GM23338 (cell line): Measurements from ENCODE around the gene CPSF4L. TPM values are rescaled to one million over a fixed set of nuclear protein-coding genes. Genes with fewer than 3 reads are reported as not detected.

Experiments used
- ATAC-seq: fragments of 200-7000 bp; cut with Tn5 transposase; 3 replicates; pipeline ENCODE4 v1.9.1; 2020
- DNase-seq: peaks from one replicate; pipeline ENCODE4 v3.0.0-alpha.2; 2015; ENCODE audit warnings: low spot score
- H2AFZ ChIP-seq: fragments of 200-600 bp; sonication (generic); 2 replicates; pipeline ENCODE4 v1.8.0; 2016; ENCODE audit warnings: antibody characterized with exemption, mild to moderate bottlenecking, moderate library complexity
- H3F3A ChIP-seq: fragments of 200-600 bp; sonication (generic); replicated peaks from 2 replicates; pipeline ENCODE4 v1.8.0; 2017; ENCODE audit warnings: antibody characterized with exemption, mixed run types, low read depth
- H3K27ac ChIP-seq: fragments of 200-600 bp; sonication (generic); 2 replicates; pipeline ENCODE4 v1.6.1; 2016; ENCODE audit warnings: low read depth
- H3K27me3 ChIP-seq: fragments of 200-600 bp; sonication (generic); 2 replicates; pipeline ENCODE4 v1.8.0; 2016; ENCODE audit warnings: mild to moderate bottlenecking, mixed run types, moderate library complexity; ENCODE audit not compliant: insufficient read depth
- H3K36me3 ChIP-seq: fragments of 200-600 bp; sonication (generic); 2 replicates; pipeline ENCODE4 v1.8.0; 2016; ENCODE audit warnings: mild to moderate bottlenecking; ENCODE audit not compliant: insufficient read depth
- H3K4me1 ChIP-seq: fragments of 200-600 bp; sonication (generic); 2 replicates; pipeline ENCODE4 v1.8.0; 2016; ENCODE audit warnings: mild to moderate bottlenecking, moderate library complexity; ENCODE audit not compliant: insufficient read depth
- H3K4me2 ChIP-seq: fragments of 200-600 bp; sonication (generic); 2 replicates; pipeline ENCODE4 v1.7.1; 2017; ENCODE audit warnings: mixed run types
- H3K4me3 ChIP-seq: fragments of 200-600 bp; sonication (generic); 2 replicates; pipeline ENCODE4 v1.6.1; 2016; ENCODE audit warnings: mixed run types
- H3K79me2 ChIP-seq: fragments of 200-600 bp; sonication (generic); replicated peaks from 2 replicates; pipeline ENCODE4 v1.8.0; 2017; ENCODE audit warnings: mild to moderate bottlenecking; ENCODE audit not compliant: insufficient read depth
- H3K9me2 ChIP-seq: fragments of 200-600 bp; sonication (generic); 2 replicates; pipeline ENCODE4 v1.8.0; 2017; ENCODE audit not compliant: insufficient read depth
- H4K20me1 ChIP-seq: fragments of 200-600 bp; sonication (generic); replicated peaks from 2 replicates; pipeline ENCODE4 v1.8.0; 2017; ENCODE audit warnings: mild to moderate bottlenecking; ENCODE audit not compliant: insufficient read depth
- H3K27ac Mint-ChIP-seq: 2 replicates; pipeline ENCODE4 v1.8.0; 2020; ENCODE audit warnings: inconsistent platforms, mild to moderate bottlenecking, moderate library complexity, mixed read lengths
- H3K27me3 Mint-ChIP-seq: 3 replicates; pipeline ENCODE4 v1.8.0; 2022; ENCODE audit warnings: low read depth, mild to moderate bottlenecking, moderate library complexity, mixed read lengths, inconsistent platforms; ENCODE audit not compliant: insufficient read depth, poor library complexity
- H3K36me3 Mint-ChIP-seq: 3 replicates; pipeline ENCODE4 v1.8.0; 2021; ENCODE audit warnings: low read depth, mild to moderate bottlenecking, inconsistent platforms, moderate library complexity, mixed read lengths
- H3K4me1 Mint-ChIP-seq: 3 replicates; pipeline ENCODE4 v1.8.0; 2020; ENCODE audit warnings: mild to moderate bottlenecking, inconsistent platforms, mixed read lengths
- H3K4me3 Mint-ChIP-seq: 3 replicates; pipeline ENCODE4 v1.8.0; 2021; ENCODE audit warnings: moderate library complexity, mild to moderate bottlenecking, inconsistent platforms, mixed read lengths
- H3K9me3 Mint-ChIP-seq: 3 replicates; pipeline ENCODE4 v1.8.0; 2020; ENCODE audit warnings: moderate library complexity, mild to moderate bottlenecking, inconsistent platforms, mixed read lengths
- CREB1 ChIP-seq: fragments of 250-450 bp; sonication (Bioruptor Pico); IDR thresholded peaks from 2 replicates; pipeline ENCODE4 v1.5.0; 2020; ENCODE audit warnings: low read depth, mild to moderate bottlenecking, moderate library complexity
- EZH2 ChIP-seq: fragments of 200-600 bp; sonication (generic); IDR thresholded peaks from one replicate; pipeline ENCODE4 v1.8.0; 2017; ENCODE audit warnings: antibody characterized with exemption, mild to moderate bottlenecking, low read depth; ENCODE audit not compliant: unreplicated experiment
- EZH2phosphoT487 ChIP-seq: fragments of 200-600 bp; sonication (generic); IDR thresholded peaks from one replicate; pipeline ENCODE4 v1.8.1; 2018; ENCODE audit warnings: antibody characterized with exemption; ENCODE audit not compliant: unreplicated experiment
- JUNB ChIP-seq: IDR thresholded peaks from one replicate; pipeline ENCODE4 v1.6.1; 2016; ENCODE audit warnings: antibody characterized with exemption; ENCODE audit not compliant: unreplicated experiment
- NANOG ChIP-seq: IDR thresholded peaks from 2 replicates; pipeline ENCODE4 v1.6.1; 2016; ENCODE audit warnings: antibody characterized with exemption, borderline replicate concordance
- POLR2AphosphoS5 ChIP-seq: IDR thresholded peaks from 2 replicates; pipeline ENCODE4 v1.6.1; 2016; ENCODE audit warnings: antibody characterized with exemption, low read depth
- ZNF114 ChIP-seq: fragments of 250-450 bp; sonication (Bioruptor Pico); IDR thresholded peaks from 2 replicates; pipeline ENCODE4 v1.5.0; 2020; ENCODE audit warnings: mild to moderate bottlenecking, moderate library complexity
- ZNF331 ChIP-seq: fragments of 250-450 bp; sonication (Bioruptor Pico); IDR thresholded peaks from 2 replicates; pipeline ENCODE4 v1.5.0; 2020; ENCODE audit warnings: low read depth, mild to moderate bottlenecking, moderate library complexity
- polyA plus RNA-seq: library from polyadenylated mRNA; unstranded; fragments of >200 nt; fragmentation: Nextera tagmentation; extraction: Ambion mirVana; gene quantifications from 2 replicates; pipeline ENCODE4 v1.2.1, GENCODE V29; 2016
- total RNA-seq: library from RNA; depleted of rRNA; stranded (reverse); fragments of >200 nt; shearing (Covaris generic); gene quantifications from 2 replicates; pipeline ENCODE4 v1.2.3, GENCODE V29; 2014
- TF ChIP-seq, protein P1 (sequence below): IDR thresholded peaks from 2 replicates; pipeline ENCODE4 v1.6.1; 2016; ENCODE audit warnings: antibody characterized with exemption
- TF ChIP-seq, protein P2 (sequence below), 2 experiments: fragments of 200-600 bp in 1 of 2; sonication (generic) in 1 of 2; conservative IDR thresholded peaks; 2 replicates each; pipeline versions ENCODE4 v1.5.1 to v1.6.1; 2016 to 2017; ENCODE audit warnings: antibody characterized with exemption in 2 of 2, low read depth in 2 of 2, mild to moderate bottlenecking in 2 of 2, moderate library complexity in 1 of 2
- TF ChIP-seq, protein P3 (sequence below): fragments of 250-450 bp; sonication (Bioruptor Pico); IDR thresholded peaks from 2 replicates; pipeline ENCODE4 v1.5.0; 2020; ENCODE audit warnings: mild to moderate bottlenecking, moderate library complexity

Gene CPSF4L
- total and polyA plus RNA-seq, 2 experiments from 2014 or later, result not detected

DNA sequence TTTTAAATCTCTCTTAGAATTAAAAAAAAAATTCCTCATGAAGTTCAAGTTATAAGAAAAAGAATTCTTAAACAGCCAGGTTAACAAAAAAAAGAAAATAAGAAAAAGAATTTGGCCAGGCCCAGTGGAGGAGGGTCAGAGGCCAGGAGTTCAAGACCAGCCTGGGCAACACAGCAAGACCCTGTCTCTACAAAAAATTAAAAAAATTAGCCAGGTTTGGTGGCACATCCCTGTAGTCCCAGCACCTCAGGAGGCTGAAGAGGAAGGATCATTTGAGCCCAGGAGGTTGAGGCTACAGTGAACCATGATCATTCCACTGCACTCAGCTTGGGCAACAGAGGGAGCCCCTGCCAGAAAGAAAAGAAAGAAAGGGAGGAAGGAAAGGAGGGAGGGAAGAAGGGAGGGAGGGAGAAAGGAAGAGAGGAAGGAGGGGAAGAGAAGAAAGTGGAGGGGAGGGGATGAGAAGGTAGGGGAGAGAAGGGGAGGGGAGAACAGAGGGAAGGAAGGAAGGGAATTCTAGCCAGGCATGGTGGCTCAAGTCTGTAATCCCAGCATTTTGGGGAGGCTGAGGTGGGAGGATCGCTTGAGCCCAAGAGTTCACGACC lies 38.0 kb downstream of the CPSF4L start:
- H3K4me2 ChIP-seq, result no peak overlapping the region
- H3K9me3 Mint-ChIP-seq, result no peaks in the 10 kb centered on the region
- H3K4me1 ChIP-seq, result peaks cover 23% of the 10 kb centered on the region
- H3K27me3 ChIP-seq, result no peaks in the 10 kb centered on the region
- H3K9me2 ChIP-seq, result no peaks in the 10 kb centered on the region
- H3K27ac ChIP-seq, result 0 out of 2 replicates have a peak overlapping the region, but pooled peaks have one; percentile 1
- no peak overlapping the region for H2AFZ ChIP-seq
- H3K27me3 Mint-ChIP-seq, result peaks cover 2% of the 10 kb centered on the region
- no peaks in the 10 kb centered on the region for H3K36me3 ChIP-seq
- peaks cover 94% of the 10 kb centered on the region for H3K79me2 ChIP-seq
- H3K4me3 Mint-ChIP-seq, result no peak overlapping the region
- no peak overlapping the region for H3K27ac Mint-ChIP-seq
- ATAC-seq, result no peak
- TF ChIP-seq NANOG (no peak), EZH2phosphoT487 (no peak), POLR2AphosphoS5 (no peak), ZNF114 (CRISPR knock-in tag) (no peak), CREB1 (no peak), EZH2 (no peak), ZNF331 (CRISPR knock-in tag) (no peak), JUNB (no peak)
- TF ChIP-seq, protein P1, sequence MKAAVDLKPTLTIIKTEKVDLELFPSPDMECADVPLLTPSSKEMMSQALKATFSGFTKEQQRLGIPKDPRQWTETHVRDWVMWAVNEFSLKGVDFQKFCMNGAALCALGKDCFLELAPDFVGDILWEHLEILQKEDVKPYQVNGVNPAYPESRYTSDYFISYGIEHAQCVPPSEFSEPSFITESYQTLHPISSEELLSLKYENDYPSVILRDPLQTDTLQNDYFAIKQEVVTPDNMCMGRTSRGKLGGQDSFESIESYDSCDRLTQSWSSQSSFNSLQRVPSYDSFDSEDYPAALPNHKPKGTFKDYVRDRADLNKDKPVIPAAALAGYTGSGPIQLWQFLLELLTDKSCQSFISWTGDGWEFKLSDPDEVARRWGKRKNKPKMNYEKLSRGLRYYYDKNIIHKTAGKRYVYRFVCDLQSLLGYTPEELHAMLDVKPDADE, result no peak
- TF ChIP-seq, protein P2, sequence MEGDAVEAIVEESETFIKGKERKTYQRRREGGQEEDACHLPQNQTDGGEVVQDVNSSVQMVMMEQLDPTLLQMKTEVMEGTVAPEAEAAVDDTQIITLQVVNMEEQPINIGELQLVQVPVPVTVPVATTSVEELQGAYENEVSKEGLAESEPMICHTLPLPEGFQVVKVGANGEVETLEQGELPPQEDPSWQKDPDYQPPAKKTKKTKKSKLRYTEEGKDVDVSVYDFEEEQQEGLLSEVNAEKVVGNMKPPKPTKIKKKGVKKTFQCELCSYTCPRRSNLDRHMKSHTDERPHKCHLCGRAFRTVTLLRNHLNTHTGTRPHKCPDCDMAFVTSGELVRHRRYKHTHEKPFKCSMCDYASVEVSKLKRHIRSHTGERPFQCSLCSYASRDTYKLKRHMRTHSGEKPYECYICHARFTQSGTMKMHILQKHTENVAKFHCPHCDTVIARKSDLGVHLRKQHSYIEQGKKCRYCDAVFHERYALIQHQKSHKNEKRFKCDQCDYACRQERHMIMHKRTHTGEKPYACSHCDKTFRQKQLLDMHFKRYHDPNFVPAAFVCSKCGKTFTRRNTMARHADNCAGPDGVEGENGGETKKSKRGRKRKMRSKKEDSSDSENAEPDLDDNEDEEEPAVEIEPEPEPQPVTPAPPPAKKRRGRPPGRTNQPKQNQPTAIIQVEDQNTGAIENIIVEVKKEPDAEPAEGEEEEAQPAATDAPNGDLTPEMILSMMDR (conservative IDR thresholded peaks at IDR 0.05; ENCODE audit: low read depth in 2 of 2), result no peak
- H3K36me3 Mint-ChIP-seq, result peaks cover 30% of the 10 kb centered on the region; the same call in 2 of the 3 replicates
- H3F3A ChIP-seq, result no peaks in the 10 kb centered on the region
- H4K20me1 ChIP-seq, result peaks cover 13% of the 10 kb centered on the region; the same call in 1 of the 2 replicates
- H3K4me3 ChIP-seq, result no peak overlapping the region
- DNase-seq, result no peak
- peaks cover 31% of the 10 kb centered on the region for H3K4me1 Mint-ChIP-seq

DNA sequence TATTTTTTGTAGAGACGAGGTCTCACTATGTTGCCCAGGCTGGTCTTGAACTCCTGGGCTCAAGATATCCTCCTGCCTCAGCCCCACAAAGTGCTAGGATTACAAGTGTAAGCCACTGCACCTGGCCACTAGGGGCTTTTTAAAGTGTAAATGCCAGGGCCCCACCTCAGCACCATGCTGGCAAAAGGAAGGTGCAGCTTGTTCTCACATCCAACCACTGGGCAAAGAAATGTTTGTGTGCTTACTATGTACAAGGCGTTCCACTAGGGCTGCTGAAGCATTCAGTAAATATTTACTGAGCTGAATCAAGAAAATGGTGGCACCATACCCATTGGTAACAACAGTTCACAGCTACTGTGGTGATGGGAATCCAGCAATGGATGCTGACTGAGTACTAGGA lies 46.2 kb downstream of the CPSF4L start:
- Mint-ChIP-seq H3K4me1 (peaks cover 17% of the 10 kb centered on the region), H3K9me3 (no peaks in the 10 kb centered on the region), H3K27me3 (peaks cover 3% of the 10 kb centered on the region), H3K36me3 (peaks cover 28% of the 10 kb centered on the region; the same call in 2 of the 3 replicates), H3K4me3 (no peak overlapping the region; the same call in 2 of the 3 replicates), H3K27ac (no peak overlapping the region)
- H3K4me2 ChIP-seq, result no peak overlapping the region
- H3K27ac ChIP-seq, result peak overlapping the region; percentile 30; the same call in 1 of the 2 replicates
- no peak overlapping the region for H3K4me3 ChIP-seq
- peaks cover 4% of the 10 kb centered on the region; the same call in 1 of the 2 replicates for H3K4me1 ChIP-seq
- peaks cover 43% of the 10 kb centered on the region; the same call in 1 of the 2 replicates for H4K20me1 ChIP-seq
- H2AFZ ChIP-seq, result no peak overlapping the region
- H3K79me2 ChIP-seq, result peaks cover 80% of the 10 kb centered on the region
- no peaks in the 10 kb centered on the region for H3K27me3 ChIP-seq
- peak; percentile 93 for ATAC-seq
- no peaks in the 10 kb centered on the region for H3K9me2 ChIP-seq
- H3K36me3 ChIP-seq, result no peaks in the 10 kb centered on the region; the same call in 1 of the 2 replicates
- H3F3A ChIP-seq, result no peaks in the 10 kb centered on the region
- DNase-seq, result peak; percentile 70
- TF ChIP-seq, protein P3, sequence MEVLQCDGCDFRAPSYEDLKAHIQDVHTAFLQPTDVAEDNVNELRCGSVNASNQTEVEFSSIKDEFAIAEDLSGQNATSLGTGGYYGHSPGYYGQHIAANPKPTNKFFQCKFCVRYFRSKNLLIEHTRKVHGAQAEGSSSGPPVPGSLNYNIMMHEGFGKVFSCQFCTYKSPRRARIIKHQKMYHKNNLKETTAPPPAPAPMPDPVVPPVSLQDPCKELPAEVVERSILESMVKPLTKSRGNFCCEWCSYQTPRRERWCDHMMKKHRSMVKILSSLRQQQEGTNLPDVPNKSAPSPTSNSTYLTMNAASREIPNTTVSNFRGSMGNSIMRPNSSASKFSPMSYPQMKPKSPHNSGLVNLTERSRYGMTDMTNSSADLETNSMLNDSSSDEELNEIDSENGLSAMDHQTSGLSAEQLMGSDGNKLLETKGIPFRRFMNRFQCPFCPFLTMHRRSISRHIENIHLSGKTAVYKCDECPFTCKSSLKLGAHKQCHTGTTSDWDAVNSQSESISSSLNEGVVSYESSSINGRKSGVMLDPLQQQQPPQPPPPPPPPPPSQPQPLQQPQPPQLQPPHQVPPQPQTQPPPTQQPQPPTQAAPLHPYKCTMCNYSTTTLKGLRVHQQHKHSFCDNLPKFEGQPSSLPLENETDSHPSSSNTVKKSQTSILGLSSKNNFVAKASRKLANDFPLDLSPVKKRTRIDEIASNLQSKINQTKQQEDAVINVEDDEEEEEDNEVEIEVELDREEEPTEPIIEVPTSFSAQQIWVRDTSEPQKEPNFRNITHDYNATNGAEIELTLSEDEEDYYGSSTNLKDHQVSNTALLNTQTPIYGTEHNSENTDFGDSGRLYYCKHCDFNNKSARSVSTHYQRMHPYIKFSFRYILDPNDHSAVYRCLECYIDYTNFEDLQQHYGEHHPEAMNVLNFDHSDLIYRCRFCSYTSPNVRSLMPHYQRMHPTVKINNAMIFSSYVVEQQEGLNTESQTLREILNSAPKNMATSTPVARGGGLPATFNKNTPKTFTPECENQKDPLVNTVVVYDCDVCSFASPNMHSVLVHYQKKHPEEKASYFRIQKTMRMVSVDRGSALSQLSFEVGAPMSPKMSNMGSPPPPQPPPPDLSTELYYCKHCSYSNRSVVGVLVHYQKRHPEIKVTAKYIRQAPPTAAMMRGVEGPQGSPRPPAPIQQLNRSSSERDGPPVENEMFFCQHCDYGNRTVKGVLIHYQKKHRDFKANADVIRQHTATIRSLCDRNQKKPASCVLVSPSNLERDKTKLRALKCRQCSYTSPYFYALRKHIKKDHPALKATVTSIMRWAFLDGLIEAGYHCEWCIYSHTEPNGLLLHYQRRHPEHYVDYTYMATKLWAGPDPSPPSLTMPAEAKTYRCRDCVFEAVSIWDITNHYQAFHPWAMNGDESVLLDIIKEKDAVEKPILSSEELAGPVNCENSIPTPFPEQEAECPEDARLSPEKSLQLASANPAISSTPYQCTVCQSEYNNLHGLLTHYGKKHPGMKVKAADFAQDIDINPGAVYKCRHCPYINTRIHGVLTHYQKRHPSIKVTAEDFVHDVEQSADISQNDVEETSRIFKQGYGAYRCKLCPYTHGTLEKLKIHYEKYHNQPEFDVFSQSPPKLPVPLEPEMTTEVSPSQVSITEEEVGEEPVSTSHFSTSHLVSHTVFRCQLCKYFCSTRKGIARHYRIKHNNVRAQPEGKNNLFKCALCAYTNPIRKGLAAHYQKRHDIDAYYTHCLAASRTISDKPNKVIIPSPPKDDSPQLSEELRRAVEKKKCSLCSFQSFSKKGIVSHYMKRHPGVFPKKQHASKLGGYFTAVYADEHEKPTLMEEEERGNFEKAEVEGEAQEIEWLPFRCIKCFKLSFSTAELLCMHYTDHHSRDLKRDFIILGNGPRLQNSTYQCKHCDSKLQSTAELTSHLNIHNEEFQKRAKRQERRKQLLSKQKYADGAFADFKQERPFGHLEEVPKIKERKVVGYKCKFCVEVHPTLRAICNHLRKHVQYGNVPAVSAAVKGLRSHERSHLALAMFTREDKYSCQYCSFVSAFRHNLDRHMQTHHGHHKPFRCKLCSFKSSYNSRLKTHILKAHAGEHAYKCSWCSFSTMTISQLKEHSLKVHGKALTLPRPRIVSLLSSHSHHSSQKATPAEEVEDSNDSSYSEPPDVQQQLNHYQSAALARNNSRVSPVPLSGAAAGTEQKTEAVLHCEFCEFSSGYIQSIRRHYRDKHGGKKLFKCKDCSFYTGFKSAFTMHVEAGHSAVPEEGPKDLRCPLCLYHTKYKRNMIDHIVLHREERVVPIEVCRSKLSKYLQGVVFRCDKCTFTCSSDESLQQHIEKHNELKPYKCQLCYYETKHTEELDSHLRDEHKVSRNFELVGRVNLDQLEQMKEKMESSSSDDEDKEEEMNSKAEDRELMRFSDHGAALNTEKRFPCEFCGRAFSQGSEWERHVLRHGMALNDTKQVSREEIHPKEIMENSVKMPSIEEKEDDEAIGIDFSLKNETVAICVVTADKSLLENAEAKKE (CRISPR knock-in tag), result no peak
- TF ChIP-seq ZNF331 (CRISPR knock-in tag) (no peak), ZNF114 (CRISPR knock-in tag) (no peak)
